ENCODE measurements around the gene RIT2.

RIT2 gene

DNA sequence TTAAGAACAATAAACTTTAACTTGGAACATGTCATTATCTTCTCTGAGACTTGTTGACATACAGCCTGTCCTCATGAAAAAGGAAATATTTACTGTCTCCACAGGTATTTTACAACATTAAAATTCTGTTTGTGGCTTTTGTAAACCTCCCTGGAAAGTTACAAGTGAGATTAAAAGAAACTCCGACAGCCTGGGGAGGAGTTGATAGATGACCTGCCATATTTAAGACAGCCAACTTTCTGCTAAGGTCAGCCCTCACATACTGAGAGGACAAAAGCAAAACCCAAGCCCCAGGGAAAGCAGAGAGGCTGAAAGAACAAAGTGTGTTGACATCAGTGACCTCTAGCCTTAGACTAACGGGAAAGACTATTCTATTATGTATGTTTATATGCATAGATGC, 350.2 kb downstream of the RIT2 start:
- no peaks in the 10 kb centered on the region for H3K9me3 ChIP-seq (ENCODE audit: control insufficient read depth, insufficient read depth, low read depth, low read length)
- ChIA-PET POLR2A (no interaction called here), CTCF (no interaction called here)
- H3K36me3 ChIP-seq (ENCODE audit: control insufficient read depth in 2 of 2, insufficient read depth in 1 of 2, low read length in 2 of 2) = no peaks in the 10 kb centered on the region
- H3K4me1 ChIP-seq (ENCODE audit: control insufficient read depth, insufficient read depth, low read length) = peaks cover 8% of the 10 kb centered on the region
- no peak overlapping the region for H3K27ac ChIP-seq (ENCODE audit: extremely low read depth, low read depth, low read length)
- no peak overlapping the region for H3K4me3 ChIP-seq (ENCODE audit: low read depth, low read length)
- TF ChIP-seq ZNF335 (tag by site-specific recombination; conservative IDR thresholded peaks at IDR 0.05) (no peak), ZNF549 (tag by site-specific recombination; IDR thresholded peaks at IDR 0.05) (no peak), WT1 (tag by site-specific recombination; IDR thresholded peaks at IDR 0.05) (peak; percentile 89), ZNF138 (tag by site-specific recombination; IDR thresholded peaks at IDR 0.05; ENCODE audit: borderline replicate concordance) (no peak), ZIC2 (tag by site-specific recombination; IDR thresholded peaks at IDR 0.05) (peak; percentile 65), ZNF26 (tag by site-specific recombination; IDR thresholded peaks at IDR 0.05) (no peak), ZNF433 (tag by site-specific recombination; IDR thresholded peaks at IDR 0.05; ENCODE audit: low read depth) (no peak), IKZF3 (tag by site-specific recombination; IDR thresholded peaks at IDR 0.05) (no peak), ZNF768 (tag by site-specific recombination; IDR thresholded peaks at IDR 0.05) (no peak), ZNF274 (IDR thresholded peaks at IDR 0.05; ENCODE audit: low read length) (no peak), ZNF274 (tag by site-specific recombination; IDR thresholded peaks at IDR 0.05; ENCODE audit: borderline replicate concordance) (no peak), ZFP3 (tag by site-specific recombination; IDR thresholded peaks at IDR 0.05; ENCODE audit: low read depth) (no peak), SP7 (tag by site-specific recombination; IDR thresholded peaks at IDR 0.05) (peak; percentile 56; the same call in 1 of the 2 replicates), ZNF202 (tag by site-specific recombination; IDR thresholded peaks at IDR 0.05; ENCODE audit: borderline replicate concordance) (no peak), FEZF1 (tag by site-specific recombination; IDR thresholded peaks at IDR 0.05) (peak; percentile 77), ZNF843 (tag by site-specific recombination; IDR thresholded peaks at IDR 0.05) (0 out of 2 replicates have a peak, but pooled peaks have one; percentile 37), BCL11B (tag by site-specific recombination; IDR thresholded peaks at IDR 0.05; ENCODE audit: low read depth) (no peak), ZNF670 (tag by site-specific recombination; IDR thresholded peaks at IDR 0.05; ENCODE audit: low read depth) (no peak), ZNF248 (tag by site-specific recombination; IDR thresholded peaks at IDR 0.05) (no peak), ZBTB20 (tag by site-specific recombination; IDR thresholded peaks at IDR 0.05) (no peak), TCF7L2 (IDR thresholded peaks at IDR 0.05; ENCODE audit: borderline replicate concordance, low read depth, low read length) (peak; percentile 76; the same call in 1 of the 2 replicates), MEIS1 (CRISPR knock-in tag; IDR thresholded peaks at IDR 0.05; ENCODE audit: borderline replicate concordance) (no peak), ZNF561 (tag by site-specific recombination; IDR thresholded peaks at IDR 0.05; ENCODE audit: borderline replicate concordance) (no peak), ZNF600 (tag by site-specific recombination; IDR thresholded peaks at IDR 0.05) (no peak)
- TF ChIP-seq, protein P1, sequence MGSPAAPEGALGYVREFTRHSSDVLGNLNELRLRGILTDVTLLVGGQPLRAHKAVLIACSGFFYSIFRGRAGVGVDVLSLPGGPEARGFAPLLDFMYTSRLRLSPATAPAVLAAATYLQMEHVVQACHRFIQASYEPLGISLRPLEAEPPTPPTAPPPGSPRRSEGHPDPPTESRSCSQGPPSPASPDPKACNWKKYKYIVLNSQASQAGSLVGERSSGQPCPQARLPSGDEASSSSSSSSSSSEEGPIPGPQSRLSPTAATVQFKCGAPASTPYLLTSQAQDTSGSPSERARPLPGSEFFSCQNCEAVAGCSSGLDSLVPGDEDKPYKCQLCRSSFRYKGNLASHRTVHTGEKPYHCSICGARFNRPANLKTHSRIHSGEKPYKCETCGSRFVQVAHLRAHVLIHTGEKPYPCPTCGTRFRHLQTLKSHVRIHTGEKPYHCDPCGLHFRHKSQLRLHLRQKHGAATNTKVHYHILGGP (tag by site-specific recombination; IDR thresholded peaks at IDR 0.05) = peak; percentile 88
- TF ChIP-seq, protein P2, sequence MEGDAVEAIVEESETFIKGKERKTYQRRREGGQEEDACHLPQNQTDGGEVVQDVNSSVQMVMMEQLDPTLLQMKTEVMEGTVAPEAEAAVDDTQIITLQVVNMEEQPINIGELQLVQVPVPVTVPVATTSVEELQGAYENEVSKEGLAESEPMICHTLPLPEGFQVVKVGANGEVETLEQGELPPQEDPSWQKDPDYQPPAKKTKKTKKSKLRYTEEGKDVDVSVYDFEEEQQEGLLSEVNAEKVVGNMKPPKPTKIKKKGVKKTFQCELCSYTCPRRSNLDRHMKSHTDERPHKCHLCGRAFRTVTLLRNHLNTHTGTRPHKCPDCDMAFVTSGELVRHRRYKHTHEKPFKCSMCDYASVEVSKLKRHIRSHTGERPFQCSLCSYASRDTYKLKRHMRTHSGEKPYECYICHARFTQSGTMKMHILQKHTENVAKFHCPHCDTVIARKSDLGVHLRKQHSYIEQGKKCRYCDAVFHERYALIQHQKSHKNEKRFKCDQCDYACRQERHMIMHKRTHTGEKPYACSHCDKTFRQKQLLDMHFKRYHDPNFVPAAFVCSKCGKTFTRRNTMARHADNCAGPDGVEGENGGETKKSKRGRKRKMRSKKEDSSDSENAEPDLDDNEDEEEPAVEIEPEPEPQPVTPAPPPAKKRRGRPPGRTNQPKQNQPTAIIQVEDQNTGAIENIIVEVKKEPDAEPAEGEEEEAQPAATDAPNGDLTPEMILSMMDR (tag by site-specific recombination; IDR thresholded peaks at IDR 0.05) = no peak
- TF ChIP-seq, protein P3, sequence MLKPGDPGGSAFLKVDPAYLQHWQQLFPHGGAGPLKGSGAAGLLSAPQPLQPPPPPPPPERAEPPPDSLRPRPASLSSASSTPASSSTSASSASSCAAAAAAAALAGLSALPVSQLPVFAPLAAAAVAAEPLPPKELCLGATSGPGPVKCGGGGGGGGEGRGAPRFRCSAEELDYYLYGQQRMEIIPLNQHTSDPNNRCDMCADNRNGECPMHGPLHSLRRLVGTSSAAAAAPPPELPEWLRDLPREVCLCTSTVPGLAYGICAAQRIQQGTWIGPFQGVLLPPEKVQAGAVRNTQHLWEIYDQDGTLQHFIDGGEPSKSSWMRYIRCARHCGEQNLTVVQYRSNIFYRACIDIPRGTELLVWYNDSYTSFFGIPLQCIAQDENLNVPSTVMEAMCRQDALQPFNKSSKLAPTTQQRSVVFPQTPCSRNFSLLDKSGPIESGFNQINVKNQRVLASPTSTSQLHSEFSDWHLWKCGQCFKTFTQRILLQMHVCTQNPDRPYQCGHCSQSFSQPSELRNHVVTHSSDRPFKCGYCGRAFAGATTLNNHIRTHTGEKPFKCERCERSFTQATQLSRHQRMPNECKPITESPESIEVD (tag by site-specific recombination; IDR thresholded peaks at IDR 0.05) = 0 out of 2 replicates have a peak, but pooled peaks have one; percentile 31
- TF ChIP-seq, protein P4, sequence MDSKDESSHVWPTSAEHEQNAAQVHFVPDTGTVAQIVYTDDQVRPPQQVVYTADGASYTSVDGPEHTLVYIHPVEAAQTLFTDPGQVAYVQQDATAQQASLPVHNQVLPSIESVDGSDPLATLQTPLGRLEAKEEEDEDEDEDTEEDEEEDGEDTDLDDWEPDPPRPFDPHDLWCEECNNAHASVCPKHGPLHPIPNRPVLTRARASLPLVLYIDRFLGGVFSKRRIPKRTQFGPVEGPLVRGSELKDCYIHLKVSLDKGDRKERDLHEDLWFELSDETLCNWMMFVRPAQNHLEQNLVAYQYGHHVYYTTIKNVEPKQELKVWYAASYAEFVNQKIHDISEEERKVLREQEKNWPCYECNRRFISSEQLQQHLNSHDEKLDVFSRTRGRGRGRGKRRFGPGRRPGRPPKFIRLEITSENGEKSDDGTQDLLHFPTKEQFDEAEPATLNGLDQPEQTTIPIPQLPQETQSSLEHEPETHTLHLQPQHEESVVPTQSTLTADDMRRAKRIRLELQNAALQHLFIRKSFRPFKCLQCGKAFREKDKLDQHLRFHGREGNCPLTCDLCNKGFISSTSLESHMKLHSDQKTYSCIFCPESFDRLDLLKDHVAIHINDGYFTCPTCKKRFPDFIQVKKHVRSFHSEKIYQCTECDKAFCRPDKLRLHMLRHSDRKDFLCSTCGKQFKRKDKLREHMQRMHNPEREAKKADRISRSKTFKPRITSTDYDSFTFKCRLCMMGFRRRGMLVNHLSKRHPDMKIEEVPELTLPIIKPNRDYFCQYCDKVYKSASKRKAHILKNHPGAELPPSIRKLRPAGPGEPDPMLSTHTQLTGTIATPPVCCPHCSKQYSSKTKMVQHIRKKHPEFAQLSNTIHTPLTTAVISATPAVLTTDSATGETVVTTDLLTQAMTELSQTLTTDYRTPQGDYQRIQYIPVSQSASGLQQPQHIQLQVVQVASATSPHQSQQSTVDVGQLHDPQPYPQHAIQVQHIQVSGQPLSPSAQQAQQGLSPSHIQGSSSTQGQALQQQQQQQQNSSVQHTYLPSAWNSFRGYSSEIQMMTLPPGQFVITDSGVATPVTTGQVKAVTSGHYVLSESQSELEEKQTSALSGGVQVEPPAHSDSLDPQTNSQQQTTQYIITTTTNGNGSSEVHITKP (tag by site-specific recombination; IDR thresholded peaks at IDR 0.05) = no peak
- TF ChIP-seq, protein P5, sequence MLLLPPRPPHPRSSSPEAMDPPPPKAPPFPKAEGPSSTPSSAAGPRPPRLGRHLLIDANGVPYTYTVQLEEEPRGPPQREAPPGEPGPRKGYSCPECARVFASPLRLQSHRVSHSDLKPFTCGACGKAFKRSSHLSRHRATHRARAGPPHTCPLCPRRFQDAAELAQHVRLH (tag by site-specific recombination; IDR thresholded peaks at IDR 0.05) = no peak
